ENCODE measurements around the gene SLC25A26.

Gene SLC25A26

DNA sequence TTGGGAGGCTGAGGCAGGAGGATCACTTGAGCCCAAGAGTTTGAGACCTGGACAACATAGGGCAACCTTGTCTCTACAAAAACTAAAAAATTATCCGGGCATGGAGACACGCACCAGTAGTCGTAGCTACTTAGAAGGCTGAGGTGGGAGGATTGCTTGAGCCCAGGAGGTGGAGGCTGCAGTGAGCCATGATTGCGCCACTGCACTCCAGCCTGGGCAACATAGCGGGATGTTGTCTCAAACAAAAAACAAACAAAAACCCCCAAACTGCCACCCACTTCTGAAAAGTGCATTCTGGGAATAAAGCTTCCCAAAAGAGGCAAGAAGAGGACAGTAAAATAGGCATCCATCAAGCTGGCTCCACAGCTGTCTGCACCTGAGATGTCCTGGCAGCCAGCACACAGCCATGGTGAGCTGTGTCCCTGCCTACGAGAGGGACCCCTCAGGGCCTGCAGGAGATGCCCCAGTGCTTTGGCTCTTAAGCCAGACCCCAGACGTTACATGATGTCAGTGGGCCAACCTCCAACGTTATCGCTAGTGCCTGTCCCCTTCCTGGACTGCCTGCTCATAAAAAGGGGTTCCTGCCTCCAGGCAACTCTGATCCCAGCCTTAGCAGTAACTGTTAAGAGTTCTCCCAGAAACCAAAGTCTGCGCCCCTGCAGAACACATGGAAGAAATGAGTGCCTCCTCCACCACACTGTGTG, 178.9 kb downstream of the SLC25A26 start:
- DNase-seq, result no peak

DNA sequence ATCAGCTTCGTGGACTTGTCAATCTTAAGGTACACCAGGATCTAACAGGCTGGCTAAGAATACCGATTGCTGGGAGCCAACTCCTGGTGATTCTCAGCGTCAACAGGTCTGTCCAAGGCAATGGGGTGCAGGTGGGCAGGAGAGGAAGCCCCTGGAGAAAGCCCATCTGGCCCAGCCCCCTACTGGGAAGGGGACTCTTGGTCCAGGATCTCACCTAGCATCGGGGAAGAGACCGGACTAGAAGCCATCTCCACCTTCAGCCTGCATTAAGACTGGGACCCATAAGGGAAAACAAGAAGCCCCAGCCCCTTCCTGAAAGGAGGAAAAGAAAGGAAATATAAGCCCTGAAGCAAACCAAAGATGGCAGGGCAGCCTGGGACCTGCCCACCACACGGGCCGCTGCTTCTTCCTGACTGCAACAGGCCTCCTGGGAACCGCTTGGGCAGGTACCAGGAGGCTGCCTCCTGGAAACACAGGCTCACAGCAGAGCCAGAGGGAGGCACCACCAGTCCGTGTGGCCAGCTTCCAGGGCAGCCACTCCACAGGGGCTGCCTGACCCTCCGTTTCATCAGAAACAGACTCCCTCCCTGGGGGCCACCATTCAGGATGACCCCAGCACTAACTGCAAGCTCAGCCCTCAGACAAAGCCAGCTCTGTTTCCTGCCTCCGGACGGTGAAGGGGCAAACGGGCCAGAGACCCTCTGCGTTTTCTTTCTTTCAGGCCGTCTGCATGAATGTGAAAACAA, 179.8 kb downstream of the SLC25A26 start:
- DNase-seq, result no peak

DNA sequence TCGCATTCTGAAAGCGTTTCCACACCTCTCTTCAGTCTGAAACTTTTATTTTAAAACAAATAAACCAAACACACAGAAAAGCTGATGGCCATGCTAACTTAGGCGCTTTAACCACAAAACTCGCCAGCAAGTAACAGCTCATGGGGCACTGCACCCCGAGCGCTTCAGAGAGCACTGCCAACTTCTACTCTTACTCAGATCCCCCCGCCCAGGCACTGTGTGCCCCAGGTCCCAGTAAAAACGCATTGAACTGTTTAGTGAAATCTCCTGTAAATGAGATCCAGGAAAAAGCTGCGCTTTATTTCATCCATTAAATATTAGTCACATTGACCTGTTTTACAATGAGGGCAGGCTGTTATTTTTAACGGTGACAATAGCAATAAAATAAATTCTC, 180.4 kb downstream of the SLC25A26 start:
- DNase-seq, result no peak

DNA sequence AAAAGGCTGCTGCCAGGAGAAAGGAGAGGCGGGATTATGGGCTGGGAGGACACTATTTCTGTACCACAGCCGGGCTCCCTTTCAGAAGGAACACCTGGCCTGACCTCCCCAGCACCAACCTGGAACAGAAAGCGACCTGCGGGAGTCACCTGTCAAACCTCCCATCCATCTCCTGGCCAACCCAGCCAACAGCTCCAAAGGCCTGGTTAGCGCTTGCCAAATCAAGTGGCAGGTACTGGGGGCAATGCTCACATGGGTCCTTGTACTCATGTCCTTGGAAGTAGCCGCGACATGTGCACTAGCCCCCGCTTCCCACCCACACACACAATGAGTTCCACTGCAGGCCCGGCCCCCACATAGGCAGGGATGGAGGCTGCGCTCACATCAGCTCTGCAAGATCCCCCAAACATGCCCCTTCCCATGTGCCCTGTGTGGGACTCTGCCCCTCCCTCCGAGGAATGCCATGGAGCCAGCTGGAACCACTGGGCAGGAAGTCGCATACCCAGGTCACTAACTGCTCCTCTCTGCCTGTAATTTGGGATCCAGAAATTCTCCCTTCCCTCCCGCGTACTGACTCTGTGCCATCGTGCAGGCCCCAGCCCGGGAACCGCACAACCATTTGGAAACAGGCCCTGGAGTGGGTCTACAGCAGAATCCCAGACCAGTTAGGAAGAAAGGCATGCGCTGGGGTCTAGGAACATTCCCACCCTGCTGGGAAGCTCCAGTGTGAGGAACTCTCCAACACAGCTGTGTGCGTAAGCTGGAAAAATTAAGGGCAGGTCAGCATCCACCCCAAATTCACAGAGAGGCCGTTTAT, 181.1 kb downstream of the SLC25A26 start:
- DNase-seq, result no peak

DNA sequence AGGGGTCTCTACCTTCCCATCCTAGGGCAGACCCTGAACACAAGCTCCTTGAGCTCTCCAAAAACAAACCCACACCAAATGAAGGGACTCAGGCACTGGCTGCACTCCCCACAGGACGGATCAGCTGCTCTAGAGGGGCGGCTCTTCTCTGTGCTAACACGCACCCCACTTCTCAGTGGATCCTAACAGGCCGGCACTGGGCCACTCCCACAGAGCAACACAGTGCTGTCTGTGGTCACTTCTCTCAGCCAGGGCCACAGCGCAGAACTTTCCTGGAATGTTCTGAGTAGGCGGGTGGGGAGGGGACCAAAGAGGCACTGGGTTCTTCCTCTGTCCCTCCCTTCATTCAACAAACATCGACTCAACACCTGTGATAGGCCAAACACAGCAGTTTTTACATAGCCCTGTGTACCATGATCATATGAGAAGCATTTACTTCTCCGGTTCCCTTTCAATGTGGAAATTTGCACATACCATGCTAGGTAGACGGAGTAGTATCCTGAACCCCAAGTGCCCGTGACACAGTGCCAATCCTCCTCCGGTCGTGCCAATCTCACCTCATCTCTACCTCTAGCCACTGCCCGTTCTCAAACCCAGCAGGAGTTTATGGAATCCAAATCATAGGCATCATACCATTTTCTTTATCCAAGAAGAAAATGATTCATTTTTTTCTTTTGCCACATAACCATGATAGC, 181.9 kb downstream of the SLC25A26 start:
- DNase-seq, result no peak

DNA sequence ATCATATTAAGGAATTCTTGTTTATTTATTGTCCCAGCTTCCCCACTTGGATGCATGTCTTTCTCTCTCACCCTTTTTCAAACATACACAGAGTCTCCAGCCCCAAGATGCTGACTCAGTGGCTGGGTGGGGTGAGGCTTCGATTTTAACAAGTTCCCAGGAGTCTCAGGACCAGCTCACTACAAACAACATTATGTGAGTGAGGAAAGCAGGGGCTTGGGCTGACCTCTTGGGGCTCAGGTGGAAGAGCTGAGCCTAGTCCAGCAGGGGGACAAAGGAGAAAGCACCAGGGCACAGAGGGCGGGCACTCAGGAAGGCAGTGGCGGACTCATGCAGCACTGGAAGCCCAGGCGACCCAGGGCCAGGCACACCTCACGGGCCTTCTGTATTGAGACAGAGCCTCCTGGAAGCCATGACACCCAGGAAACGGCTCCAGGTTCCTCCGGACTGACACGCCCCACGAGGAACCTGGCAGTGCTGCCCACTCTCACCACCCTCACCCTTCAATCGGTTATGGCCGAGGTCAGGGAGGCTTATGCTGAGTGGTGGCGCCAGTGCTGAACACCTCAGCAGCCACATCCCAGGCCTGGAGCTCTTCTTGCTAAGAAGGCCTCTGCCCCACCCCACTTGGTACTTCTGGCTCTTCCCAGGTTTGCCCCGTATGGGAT, 182.7 kb downstream of the SLC25A26 start:
- DNase-seq, result no peak

DNA sequence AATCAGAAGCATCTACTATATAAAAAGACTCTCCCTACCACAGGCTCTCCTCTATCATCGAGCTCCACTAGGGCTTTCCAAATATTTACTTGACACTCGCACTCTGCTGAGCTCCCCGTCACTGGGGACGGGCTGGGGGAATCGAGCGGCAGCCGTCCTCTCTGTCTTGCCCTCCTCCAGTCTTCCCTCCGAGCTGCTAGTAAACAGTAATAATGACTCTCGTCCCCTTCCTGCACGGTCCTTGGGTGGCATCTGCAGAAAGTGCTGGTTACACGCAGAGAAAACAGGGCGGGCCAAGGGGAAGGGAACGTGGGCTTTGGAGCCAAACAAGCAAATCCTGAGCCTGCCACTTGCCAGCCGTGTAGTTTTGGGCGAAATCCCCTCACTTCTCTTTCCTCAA, 183.4 kb downstream of the SLC25A26 start:
- DNase-seq, result no peak

DNA sequence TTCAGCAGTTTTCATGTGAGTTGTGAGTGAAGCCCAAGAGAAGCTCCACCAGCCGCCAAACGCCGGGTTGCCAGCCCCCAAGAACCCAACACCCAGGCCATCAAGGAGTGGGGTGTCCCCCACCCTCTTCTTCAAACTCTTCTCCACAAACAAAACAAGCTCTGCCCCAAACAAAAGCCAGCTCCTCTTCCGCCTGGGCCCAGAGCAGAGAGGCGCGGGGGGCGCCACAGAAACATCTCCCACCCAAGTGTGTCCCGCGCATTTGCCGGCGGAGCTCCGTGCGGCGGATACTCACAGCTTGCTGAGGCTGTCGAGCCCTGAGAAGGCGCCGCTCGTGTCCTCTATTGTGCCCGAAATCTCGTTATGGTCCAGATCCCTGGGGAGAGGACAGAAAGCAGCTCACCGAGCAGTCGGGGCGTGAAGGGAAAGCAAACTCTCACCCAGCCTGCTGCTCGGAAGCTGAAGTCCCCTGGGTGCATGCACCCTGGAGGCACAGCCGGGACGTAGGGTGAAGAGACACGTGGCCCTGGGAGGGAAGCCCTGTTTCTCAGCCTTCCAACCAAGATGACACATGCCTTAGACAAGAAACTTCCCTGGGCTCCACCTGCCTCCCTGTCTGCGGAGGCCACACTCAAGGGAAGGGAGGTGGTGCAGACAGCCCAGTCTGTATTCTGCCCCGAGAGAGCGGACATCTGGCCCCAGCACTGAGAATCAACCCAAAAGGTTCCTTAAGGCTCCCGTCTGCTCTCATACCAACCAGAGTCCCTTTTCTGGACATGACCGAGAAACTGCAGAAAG, 184.3 kb downstream of the SLC25A26 start:
- no peak for DNase-seq

DNA sequence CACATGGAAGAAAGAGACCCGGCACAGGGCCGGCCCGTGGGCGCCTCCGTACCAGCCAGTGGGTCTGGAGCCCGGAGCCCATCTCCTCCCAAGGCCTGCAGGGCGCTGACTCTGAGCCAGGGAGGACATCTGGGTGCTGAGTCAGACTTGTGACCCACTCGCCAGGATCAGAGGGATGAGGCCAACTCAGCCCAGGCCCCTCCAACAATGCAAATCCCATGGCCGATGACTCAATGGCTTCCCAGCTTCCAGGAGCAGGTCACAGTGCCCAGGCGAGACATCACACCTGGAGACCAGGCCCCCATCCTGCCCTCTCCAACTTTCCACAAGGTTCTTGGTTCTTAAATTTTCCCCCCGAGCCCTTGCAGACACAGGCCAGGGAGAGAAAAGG, 184.9 kb downstream of the SLC25A26 start:
- no peak for DNase-seq

DNA sequence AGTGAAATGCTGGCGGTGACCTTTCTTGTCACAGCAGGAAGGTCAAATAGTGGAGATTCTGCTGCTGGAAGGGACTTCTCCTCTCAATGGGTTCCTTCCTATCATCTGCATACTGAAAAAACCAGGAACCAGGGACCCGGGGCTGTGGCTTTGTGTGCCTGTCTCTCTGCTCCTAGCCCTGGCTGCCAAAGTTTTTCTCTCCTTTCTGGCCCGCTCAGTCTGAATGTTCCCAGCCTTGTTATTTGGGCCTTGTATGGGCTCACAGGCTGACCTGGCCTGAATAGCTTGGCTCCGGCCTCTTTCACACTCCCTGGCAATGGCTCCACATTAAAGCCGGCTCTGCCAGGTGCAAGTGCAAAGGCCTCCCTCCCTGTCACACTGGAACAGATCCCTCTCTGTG, 185.4 kb downstream of the SLC25A26 start:
- no peak for DNase-seq

DNA sequence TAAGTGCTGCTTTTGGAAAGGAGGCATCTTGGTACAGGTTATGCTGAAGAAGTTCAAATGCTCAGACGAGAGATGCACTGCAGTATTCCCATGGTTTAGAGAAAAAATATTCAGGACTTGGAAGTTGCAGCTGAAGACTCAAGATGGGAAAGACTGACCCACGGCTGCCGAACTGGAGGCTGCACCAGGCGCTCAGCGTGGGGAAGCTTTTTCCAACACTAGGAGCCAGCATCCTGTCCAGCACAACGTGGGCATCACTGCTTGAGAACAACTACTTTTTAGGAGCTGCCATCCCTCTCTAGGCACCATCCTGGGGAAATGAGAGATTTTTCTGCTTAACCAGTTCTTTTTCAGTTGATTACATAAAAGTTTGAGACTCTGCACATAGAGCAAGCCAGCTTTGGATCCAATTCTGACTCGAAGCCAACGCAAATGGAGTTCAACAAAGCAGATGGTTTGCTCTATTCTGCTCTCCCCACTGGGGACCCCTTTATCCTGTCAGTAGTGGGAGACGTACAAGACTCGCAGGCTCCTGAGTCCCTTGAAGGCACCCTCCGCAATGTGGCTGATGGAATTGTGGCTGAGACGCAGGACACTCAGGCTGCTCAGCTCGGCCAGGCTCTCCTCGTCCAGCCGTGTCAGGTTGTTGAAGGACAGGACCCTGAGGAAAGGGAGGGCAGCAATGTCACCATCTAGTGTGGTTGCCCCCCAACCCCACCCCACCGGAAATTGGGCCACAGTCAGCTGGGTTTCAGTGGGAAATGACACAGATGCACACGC, 186.2 kb downstream of the SLC25A26 start:
- DNase-seq, result no peak

DNA sequence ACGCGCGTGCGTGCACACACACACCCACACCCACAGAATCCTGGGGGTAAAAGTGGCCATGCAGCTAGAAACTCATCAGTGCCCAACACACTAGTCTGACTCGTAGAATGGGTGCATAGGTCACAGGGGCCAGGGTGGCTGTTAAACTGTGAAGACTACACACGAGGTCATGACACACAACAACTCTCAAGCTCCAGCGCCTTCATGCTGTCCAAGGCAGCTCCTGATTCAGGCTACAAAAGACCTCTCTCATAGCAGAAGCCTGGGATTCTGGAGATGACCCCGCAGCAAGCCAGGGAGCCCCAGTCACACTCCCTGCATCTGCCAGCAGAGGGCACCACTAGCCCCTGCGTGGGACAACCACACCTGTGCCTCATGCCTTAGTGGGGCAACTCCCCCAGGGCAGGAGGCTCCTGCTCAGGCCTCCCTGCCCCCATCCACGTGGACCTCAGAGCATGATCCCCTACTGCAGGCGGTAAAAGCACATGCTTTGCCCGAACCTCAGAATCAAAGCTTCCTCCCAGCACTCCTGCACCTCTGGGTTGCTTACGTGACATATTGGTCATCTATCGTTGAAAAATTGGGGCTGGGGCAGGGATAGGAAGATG, 186.9 kb downstream of the SLC25A26 start:
- DNase-seq, result no peak

DNA sequence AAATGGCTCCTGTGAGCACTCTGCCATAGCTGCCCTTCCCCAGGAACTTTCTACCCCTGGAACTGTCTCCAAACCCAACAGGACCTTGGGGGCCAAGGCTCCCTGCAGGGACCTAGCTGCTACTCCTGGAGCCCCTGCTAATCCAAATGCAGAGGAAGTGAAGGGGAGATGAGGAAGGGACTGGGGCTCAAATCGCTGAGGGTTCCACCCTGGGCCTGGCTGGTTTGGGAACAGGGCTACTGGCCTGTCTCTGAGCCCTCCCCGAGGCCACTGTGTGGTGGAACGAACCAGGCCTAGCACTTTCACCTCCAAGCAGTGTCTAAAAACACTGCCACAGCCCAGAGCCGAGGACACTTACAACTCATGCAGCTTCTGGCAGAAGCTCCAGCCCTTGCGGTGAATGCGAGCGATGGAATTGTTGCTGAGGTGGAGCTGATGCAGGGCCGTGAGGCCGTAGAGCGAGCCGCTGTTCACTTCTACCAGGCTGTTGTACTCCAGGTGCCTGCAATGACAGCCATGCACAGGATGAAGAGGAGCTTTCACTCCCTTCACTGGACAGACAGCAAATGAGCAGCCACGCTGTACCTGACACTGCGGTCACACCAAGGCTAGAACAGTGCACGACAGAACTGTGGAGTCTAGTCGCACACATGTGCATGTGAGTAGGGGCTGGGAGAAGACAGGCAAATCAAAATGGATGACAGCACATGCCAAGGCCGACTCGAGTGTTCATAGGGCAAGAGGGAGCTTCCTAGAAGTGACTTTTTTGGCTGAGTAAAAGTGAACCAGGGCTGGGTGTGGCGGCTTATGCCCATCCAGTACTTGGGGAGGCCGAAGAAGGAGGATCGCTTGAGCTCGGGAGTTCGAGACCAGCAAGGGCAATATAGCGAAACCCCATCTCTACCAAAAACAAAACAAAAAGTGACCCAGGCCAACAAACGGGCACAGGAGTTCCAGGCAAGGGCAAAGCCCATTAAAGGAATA, 189.3 kb downstream of the SLC25A26 start:
- no peak for DNase-seq

DNA sequence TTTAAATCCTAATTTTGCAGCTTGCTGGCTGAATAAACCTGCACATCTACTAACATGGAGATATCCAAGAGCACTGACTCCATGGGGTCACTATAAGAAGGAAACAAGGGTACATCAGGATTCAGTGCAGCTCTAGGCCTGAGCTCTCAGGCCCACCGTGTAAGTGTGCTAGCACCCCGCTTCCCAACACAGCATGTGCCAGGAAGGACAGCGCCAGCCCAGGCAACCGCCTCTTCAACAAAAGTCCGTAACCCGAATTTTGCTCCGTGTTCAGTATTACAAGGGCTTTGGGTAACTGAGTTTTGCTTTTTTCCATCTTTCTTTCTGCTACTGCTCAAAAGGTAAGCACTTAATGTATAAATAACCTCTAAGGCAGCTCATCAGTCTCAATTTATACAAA, 190.2 kb downstream of the SLC25A26 start:
- no peak for DNase-seq

DNA sequence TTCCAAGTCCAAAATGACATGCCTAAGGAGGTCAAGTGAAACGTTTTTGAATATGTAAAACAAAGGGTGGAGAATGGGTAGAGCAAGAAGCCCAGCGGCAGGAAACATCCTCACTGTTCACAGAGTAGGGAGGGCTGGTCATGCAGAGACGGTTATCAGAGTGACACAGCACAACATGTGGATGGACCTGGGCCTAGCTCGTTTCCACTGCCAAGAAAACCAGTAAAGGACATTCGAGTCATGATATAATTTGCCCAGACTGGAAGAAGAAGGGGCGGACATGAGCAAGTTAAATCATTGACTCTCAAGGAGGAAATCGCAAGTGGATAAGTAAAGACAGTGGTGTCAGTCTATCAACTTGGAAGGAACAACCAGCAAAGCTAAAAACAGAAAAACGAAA, 190.7 kb downstream of the SLC25A26 start:
- DNase-seq, result no peak

DNA sequence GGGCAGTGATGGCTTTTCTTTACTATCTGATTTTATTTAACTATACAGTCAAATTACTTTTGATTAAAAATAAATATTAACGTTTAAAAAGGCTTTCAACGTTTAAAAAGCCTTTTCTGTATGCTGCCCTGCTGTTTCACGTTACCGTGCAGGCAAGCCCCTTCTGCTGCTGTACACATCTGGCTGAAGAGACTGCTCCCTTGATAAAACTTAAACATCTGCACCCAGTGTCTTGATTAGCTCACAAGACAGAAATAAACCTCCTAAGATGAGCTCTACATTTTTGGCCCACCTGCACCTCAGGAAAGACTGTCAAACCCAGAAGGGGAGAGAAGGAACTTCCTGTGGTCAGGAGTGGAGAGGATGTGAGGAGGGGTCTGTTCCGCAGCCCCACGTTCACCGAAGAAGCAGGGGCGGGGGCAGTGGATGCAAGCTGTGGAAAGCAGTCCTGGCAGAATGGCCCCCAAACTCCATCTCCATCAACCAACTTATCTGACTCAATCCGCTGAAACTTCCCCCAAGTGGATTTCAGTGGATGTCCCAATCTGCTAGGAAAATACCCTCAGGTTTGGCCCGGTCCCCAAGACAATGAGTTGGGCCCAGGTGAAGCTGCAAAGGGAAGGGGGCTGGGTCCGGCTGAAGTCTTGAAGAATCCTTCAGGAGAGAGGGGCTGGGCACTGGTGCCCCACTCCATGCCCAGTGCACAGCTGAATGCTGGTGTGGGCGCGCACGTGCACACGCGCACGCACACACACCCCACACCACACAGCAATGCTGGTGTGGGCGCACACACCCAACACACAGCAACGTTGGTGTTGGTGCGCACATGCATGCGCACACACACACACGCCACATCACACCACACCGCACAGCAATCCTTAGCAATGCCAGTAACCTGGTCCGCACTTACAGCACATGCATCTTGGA, 191.4 kb downstream of the SLC25A26 start:
- no peak for DNase-seq

DNA sequence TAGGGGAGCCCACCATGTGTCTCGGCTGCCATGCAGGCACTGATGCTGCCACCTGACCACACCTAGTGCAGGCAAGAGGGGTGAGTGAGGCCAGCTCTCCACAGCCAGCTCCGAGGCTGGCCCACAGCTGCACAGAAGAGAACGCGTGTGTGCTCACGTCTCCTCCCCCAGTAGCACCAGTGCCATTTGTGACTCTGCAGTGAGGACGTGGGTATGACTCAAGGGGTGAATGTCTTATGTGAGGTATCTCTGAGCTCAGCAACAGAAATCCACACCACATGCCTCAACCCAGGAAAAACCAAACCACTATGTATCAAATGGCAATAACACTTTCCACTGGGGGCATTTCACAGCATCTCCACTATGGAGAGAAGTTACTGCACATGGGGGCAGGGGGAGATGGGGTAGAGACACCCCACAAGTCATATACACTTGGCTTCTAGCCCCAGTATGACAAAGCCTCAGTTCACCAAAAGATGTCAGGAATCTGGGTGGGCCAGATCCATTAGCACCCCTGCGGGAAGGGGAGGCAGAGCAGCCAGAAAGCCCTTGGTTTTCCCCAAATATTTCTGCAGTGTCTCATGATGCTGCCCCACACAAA, 192.4 kb downstream of the SLC25A26 start:
- DNase-seq, result no peak

DNA sequence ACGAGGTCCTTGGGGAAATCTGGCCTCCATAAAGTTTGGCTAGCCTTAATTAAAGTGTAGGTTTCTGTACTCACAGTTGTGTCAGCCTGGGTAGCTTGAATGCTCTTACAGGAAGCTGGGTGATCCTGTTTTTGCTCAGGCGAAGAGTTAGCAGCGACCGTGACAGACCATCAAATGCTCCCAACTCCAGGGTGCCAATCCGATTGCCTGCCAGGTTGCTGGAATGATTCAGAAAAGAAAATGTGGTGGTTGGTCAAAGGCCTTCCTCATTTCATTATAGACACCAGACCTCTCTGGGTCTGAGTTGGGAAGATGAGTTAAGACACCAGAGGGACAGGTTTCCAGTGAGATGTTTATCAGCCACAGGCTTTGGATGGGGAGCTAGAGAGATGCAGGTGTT, 194.0 kb downstream of the SLC25A26 start:
- DNase-seq, result no peak

All from NCI-H226 (cell line).